HTERT RPE-1 (cell line): ENCODE results near the gene CCDC89.
"Not testable (repeated sequence)": the region's sequence is repeated elsewhere in the genome, so short reads cannot be mapped to it uniquely, and the experiment has no call there.

ENCODE experiments used
- in situ Hi-C: fragments of 300-500 bp; cut with MboI; formaldehyde crosslinking; loops from 4 replicates; pipeline ENCODE4 v1.14.3; 2020; ENCODE audit warnings: low sequenced_read_pairs

CCDC89 gene

GRCh38 chr11:85654343-85654742, 31.7 kb downstream of the CCDC89 start:
- in situ Hi-C loops: not testable (repeated sequence)

GRCh38 chr11:85652786-85653447, 33.1 kb downstream of the CCDC89 start:
- in situ Hi-C loops: no loop called here

DNA sequence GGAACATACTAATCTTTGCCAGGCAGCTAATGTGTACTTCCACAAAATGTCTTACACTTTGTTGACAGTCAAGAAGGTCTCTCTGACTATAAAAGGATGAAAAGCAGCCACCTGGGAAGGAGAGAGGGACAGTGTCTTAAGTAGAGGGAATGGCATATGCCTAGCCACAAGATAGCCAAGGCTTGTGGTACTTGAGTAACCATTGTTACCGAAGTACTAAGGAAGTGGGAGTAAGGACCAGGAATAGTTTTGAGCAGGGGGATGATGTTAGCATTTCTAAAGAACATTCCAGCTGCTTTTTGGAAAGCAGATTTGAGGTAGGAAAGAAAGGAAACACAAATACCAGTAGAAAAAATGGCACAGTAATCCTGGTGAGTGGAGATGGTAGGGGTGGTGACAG, 34.9 kb downstream of the CCDC89 start:
- in situ Hi-C loops: no loop called here

GRCh38 chr11:85647604-85648299, 38.2 kb downstream of the CCDC89 start, which contains the start of gene TMEM126A:
Gene TMEM126A, plus strand, starts transcription at chr11:85647967. Its CDS starts 2,289 bp downstream, at chr11:85650256.
- in situ Hi-C loops: no loop called here

GRCh38 chr11:85647078-85647477, 38.9 kb downstream of the CCDC89 start:
- in situ Hi-C loops: no loop called here

GRCh38 chr11:85643191-85643614, 42.8 kb downstream of the CCDC89 start:
- in situ Hi-C loops: no loop called here

DNA sequence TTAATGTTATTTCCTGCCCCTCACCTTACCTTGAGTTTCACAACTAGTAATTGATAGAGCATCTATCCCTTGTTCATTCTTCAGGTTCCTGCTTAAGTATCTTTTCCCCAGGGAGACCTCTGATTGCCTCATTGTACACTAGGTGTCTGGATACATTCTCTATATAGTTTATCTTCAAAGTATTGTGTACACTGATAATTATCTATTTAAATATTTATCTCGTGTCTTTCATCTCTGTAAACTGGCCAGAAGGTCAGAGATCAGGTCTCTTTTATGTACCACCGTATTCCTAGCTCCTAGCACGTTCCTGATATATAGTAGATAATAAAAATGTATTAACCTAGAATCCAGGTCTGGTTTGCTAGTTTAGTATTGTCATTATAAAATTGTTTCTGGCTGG, 51.2 kb downstream of the CCDC89 start:
- in situ Hi-C loops: no loop called here
